Measurements from ENCODE around the gene TEX29.

TEX29 gene

DNA sequence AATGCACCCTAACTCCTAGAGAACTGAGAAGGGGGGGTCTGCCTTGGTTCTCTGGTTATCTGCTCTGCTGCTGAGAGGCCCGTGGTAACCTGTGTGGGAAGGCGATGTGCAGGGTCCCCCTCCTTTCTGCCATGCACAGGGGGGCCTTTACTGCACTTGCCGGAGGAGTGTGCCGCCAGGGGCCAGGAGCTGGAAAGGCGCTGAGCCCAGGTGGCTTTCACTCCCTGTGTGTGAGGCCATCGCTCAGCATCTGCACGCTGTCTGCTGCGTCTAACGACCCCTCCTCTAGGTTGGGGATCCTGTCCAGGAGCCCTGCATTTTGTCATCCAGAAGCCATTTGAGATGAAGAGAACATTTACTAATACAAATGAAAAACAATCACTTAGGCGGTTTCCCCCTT lies 37.0 kb upstream of the TEX29 start:
- TF ChIP-seq, protein P1, sequence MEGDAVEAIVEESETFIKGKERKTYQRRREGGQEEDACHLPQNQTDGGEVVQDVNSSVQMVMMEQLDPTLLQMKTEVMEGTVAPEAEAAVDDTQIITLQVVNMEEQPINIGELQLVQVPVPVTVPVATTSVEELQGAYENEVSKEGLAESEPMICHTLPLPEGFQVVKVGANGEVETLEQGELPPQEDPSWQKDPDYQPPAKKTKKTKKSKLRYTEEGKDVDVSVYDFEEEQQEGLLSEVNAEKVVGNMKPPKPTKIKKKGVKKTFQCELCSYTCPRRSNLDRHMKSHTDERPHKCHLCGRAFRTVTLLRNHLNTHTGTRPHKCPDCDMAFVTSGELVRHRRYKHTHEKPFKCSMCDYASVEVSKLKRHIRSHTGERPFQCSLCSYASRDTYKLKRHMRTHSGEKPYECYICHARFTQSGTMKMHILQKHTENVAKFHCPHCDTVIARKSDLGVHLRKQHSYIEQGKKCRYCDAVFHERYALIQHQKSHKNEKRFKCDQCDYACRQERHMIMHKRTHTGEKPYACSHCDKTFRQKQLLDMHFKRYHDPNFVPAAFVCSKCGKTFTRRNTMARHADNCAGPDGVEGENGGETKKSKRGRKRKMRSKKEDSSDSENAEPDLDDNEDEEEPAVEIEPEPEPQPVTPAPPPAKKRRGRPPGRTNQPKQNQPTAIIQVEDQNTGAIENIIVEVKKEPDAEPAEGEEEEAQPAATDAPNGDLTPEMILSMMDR (IDR thresholded peaks at IDR 0.05; ENCODE audit: low read depth, low read length), result no peak
- no peak overlapping the region for H3K4me3 ChIP-seq (ENCODE audit: low read depth, low read length)

DNA sequence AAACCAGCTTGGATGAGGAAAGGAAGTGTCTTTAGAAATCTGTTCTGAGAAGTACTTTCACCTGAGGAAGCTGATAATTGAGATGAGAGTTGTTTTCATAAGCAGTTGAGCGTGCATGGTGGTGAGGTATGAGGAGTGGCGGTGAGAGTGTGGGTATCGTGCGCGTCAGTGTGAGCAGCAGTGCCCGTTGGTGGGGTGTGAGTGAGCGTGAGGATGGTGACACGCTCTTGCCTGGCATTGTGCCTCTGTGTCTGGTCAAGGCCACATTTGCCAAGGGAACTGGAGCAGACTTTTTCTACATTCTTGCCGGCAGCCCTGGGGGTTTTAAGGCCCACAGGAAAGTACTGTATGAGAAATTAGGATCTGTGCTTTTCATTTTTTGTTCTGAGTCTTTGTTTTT lies 36.5 kb upstream of the TEX29 start:
- no peak overlapping the region for H3K4me3 ChIP-seq (ENCODE audit: low read depth, low read length)
- TF ChIP-seq, protein P1 (IDR thresholded peaks at IDR 0.05; ENCODE audit: low read depth, low read length), result no peak

DNA sequence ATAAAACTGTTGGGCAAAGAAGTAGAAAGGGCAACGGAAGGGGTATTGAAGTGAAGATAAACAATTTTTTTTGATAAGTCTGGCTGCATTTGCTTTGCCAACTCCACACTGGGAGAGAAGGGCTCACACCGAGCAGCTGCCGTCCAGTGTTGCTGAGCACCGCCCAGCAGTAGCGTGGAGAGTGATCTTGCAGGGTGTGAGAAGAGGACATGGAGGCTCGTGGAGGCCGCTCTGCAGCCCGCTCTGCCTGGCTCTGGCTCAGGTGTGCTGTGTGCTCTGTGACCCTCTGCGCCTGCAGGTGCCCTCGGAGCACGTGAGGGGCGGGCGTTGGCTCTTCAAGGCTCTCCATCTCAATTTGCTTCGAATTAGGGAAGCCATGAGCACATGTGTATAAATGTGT lies 35.9 kb upstream of the TEX29 start:
- H3K4me3 ChIP-seq (ENCODE audit: low read depth, low read length), result no peak overlapping the region
- TF ChIP-seq, protein P1 (IDR thresholded peaks at IDR 0.05; ENCODE audit: low read depth, low read length), result no peak

DNA sequence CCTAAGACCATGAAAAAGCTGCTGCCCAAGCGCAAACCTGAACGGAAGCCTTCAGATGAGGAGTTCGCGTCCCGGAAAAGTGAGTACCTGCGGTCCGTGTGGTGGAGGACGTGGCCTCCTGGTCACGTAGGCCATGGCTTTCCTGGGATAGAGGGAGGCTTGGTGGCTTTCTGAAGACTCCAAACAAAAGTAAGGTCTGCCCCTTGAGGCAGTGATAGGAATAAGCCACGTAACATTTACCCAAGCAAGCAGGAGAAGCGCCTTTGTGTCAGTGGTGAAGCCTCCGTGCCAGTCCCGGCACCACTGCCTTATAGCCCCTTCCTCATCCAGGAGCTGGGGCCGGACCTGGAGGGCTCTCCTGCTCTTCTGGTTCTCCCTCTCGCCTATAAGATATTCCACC lies 34.3 kb upstream of the TEX29 start:
- TF ChIP-seq, protein P1 (IDR thresholded peaks at IDR 0.05; ENCODE audit: low read depth, low read length), result no peak

DNA sequence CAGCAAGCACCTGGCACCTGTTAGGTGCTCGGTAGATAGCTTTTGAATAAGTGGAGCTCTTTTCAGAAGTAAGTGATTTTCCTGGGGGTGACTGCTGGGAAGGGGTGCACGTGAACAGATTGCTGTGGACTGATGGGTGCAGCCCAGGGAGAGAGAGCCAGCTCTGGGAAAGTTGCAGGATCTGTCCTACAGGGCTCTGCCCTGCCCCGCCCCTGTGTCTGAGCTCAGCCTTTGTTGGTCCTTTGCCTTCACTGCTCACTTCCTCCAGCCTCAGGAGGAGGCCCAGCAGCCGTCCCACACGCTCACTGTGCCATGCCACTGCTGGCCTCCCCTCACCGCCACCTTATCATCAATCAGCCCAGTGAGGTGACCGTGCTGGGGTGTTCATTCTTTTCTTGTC lies 33.7 kb upstream of the TEX29 start:
- no peak overlapping the region for H3K4me3 ChIP-seq (ENCODE audit: low read depth, low read length)
- TF ChIP-seq, protein P1 (IDR thresholded peaks at IDR 0.05; ENCODE audit: low read depth, low read length), result no peak

More for the DNA sequence above, 34.3 kb upstream of the TEX29 start:
- H3K4me3 ChIP-seq (ENCODE audit: low read depth, low read length), result no peak overlapping the region

DNA sequence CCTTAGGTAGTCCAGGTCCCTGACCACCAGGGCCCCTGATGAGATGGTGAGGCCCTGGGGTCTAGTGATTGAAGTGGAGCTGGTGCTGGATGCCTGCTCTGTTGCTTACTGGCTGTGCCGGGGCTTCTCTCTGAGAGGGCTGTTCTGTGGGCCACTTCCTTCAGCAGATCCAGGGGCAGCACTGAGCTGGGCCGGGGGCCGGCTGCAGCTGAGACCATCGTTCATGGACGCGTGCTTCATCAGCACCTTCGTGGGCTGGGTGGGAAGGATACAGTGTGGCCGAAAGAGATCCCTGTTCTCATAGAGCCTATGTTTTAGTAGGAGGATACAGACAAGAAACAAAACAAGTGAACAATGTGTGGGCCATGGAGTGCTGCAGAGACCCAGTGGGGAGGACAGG lies 33.2 kb upstream of the TEX29 start:
- H3K4me3 ChIP-seq (ENCODE audit: low read depth, low read length), result no peak overlapping the region
- TF ChIP-seq, protein P1 (IDR thresholded peaks at IDR 0.05; ENCODE audit: low read depth, low read length), result no peak

DNA sequence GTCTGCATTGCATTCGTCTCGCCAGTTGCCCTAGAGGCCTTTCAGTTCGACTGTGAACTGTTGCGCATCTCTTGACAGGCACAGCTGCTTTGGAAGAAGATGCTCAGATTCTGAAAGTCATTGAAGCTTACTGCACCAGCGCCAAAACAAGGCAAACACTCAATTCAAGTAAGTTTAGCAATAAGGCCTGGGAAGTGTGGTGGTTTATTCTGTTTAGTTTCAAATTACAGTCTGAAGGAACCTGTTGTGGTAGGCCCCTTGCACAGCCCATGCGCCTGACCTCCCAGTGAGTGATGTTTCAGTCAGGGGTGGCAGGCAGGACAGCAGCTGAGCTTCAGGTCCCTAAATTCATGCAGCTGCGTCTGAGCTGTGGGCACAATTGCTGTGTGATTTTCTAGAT lies 32.2 kb upstream of the TEX29 start:
- no peak overlapping the region for H3K4me3 ChIP-seq (ENCODE audit: low read depth, low read length)
- TF ChIP-seq, protein P1 (IDR thresholded peaks at IDR 0.05; ENCODE audit: low read depth, low read length), result no peak
